GM12801 (cell line): ENCODE measurements around the gene AUP1.

Experiments
- CTCF ChIP-seq: IDR thresholded peaks from one replicate; pipeline ENCODE4 v1.5.1; 2011; ENCODE audit warnings: control low read depth; ENCODE audit not compliant: insufficient read length; ENCODE audit errors: extremely low read depth

AUP1 gene

GRCh38 chr2:74504591-74504990 lies 24.9 kb downstream of the AUP1 start:
- no peak for TF ChIP-seq CTCF

GRCh38 chr2:74503506-74504475 lies 25.7 kb downstream of the AUP1 start:
- TF ChIP-seq CTCF, result no peak

DNA sequence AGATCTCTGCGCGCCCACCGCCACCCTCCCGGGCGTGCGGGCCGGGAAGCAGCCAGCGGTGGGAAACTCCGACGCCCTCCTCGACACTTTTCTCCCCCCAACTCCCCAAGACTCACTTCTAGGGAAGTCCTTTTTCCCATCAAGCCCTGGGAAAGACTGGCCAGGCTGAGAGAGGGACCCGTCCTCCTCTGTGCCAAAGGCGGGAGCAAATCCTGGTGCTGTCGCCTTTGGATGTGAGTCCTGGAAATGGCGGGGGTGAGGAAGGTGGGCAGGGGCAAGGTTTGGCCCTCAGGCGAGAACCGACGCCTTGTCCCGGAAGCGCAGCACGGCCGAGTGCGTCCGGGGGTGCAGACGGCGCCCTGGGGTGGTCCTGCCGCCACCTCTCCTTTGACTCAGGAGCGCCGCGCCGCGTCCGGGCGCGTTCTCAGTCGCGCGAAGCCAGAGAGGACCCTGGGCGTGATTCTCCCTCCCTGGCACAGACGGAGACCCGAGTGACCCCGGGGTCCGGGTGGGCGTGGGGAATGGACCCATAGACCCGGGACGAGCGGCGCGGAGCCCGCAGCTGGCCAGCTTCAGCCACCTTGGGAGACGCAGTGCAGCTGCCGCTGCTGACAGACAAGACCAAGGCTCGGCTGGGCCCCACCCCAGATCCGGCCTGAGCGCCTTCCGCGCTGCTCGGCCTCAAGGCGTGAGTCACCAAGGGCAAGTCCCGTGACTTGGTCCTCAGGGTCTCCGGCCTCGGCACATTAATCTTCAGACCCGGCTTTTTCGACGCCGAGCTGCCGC lies 26.6 kb downstream of the AUP1 start:
- TF ChIP-seq CTCF, result no peak

DNA sequence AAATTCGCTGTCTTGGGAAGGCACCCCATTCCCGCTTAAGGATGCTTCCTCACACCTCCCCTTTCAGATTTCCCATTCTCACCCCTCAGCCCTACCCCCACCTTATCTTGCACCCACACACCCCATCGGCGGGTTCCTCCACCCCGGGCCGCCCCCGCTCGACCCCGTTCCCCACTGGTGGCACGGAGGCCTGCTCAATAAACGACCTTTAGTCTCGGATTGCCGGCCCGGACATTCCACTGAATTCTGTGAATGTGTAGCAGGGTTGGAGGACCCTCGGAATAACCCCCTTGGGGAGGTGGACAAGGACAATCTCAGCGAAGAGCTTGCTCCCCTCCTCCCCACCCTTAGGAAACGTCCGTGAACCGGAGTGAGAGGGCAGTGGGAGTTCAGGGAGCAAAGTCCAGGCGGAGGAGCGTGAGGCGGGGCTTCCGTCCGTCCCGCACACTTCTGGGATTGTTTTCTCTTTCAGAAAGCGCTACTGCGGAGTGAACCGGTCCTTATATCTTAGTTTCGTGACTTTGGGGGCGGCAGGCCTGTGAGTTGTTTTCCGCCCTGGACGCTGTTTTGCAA lies 27.3 kb downstream of the AUP1 start:
- no peak for TF ChIP-seq CTCF

- no peak for TF ChIP-seq CTCF
Measured at GRCh38 chr2:74501335-74502071, 28.0 kb downstream of the AUP1 start.

GRCh38 chr2:74500578-74500946 lies 28.9 kb downstream of the AUP1 start:
- no peak for TF ChIP-seq CTCF
